ENCODE results near the gene HID1.
"Not testable (repeated sequence)": the region's sequence is repeated elsewhere in the genome, so short reads cannot be mapped to it uniquely, and the experiment has no call there.

HID1 gene

GRCh38 chr17:74918906-74919305, 53.7 kb downstream of the HID1 start:
- TF ChIP-seq CTCF (IDR thresholded peaks at IDR 0.05; ENCODE audit: low read length, missing control alignments): no peak
- no peak for DNase-seq (ENCODE audit: low read depth)
- no peak overlapping the region for H3K4me3 ChIP-seq (replicated peaks; ENCODE audit: low read depth, low read length)

GRCh38 chr17:74917430-74917829, 55.1 kb downstream of the HID1 start:
- DNase-seq (ENCODE audit: low read depth): no peak
- TF ChIP-seq CTCF (IDR thresholded peaks at IDR 0.05; ENCODE audit: low read length, missing control alignments): no peak
- no peak overlapping the region for H3K4me3 ChIP-seq (replicated peaks; ENCODE audit: low read depth, low read length)

GRCh38 chr17:74916851-74917199, 55.7 kb downstream of the HID1 start:
- no peak for DNase-seq (ENCODE audit: low read depth)
- TF ChIP-seq CTCF (IDR thresholded peaks at IDR 0.05; ENCODE audit: low read length, missing control alignments): no peak
- H3K4me3 ChIP-seq (replicated peaks; ENCODE audit: low read depth, low read length): no peak overlapping the region

- no peak overlapping the region for H3K4me3 ChIP-seq (replicated peaks; ENCODE audit: low read depth, low read length)
- no peak for DNase-seq (ENCODE audit: low read depth)
- TF ChIP-seq CTCF (IDR thresholded peaks at IDR 0.05; ENCODE audit: low read length, missing control alignments): no peak
Measured at GRCh38 chr17:74916136-74916850, 56.3 kb downstream of the HID1 start.

- not testable (repeated sequence) for H3K4me3 ChIP-seq (replicated peaks; ENCODE audit: low read depth, low read length); DNase-seq (ENCODE audit: low read depth)
Measured at GRCh38 chr17:74911423-74911822, 61.1 kb downstream of the HID1 start.

- not testable (repeated sequence) for H3K4me3 ChIP-seq (replicated peaks; ENCODE audit: low read depth, low read length); DNase-seq (ENCODE audit: low read depth)
Measured at GRCh38 chr17:74909097-74909496, 63.5 kb downstream of the HID1 start.

GRCh38 chr17:74907012-74907411, 65.5 kb downstream of the HID1 start:
- DNase-seq (ENCODE audit: low read depth): no peak
- no peak overlapping the region for H3K4me3 ChIP-seq (replicated peaks; ENCODE audit: low read depth, low read length)
- no peak for TF ChIP-seq CTCF (IDR thresholded peaks at IDR 0.05; ENCODE audit: low read length, missing control alignments)

GRCh38 chr17:74906214-74906793, 66.3 kb downstream of the HID1 start:
- not testable (repeated sequence) for H3K4me3 ChIP-seq (replicated peaks; ENCODE audit: low read depth, low read length); DNase-seq (ENCODE audit: low read depth)
